GM21381 (cell line): ENCODE data around the gene FAM53A.

Source experiments
- ATAC-seq: cut with Tn5 transposase; IDR thresholded peaks from one replicate; pipeline ENCODE4 v1.9.1; 2021; ENCODE audit warnings: mild to moderate bottlenecking, moderate library complexity; ENCODE audit not compliant: unreplicated experiment

Gene FAM53A

DNA sequence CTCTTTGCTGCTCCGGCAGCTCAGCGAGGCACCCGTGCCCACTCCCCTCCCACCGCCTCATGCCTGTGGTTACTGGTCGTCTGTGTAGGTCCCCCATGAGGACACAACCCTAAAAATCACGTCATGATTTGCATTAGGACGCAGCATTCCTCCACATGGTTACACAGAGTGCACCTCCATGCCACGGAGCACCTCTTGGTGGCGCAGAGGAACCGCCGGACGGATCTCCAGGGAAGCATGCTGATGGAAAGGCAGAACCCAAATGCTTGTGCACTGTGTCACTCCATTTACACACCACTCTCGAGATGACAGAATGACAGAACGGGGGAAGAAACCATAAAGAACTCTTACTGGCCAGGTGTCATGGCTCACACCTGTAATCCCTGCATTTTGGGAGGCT is 22.4 kb downstream of the FAM53A start:
- no peak for ATAC-seq

DNA sequence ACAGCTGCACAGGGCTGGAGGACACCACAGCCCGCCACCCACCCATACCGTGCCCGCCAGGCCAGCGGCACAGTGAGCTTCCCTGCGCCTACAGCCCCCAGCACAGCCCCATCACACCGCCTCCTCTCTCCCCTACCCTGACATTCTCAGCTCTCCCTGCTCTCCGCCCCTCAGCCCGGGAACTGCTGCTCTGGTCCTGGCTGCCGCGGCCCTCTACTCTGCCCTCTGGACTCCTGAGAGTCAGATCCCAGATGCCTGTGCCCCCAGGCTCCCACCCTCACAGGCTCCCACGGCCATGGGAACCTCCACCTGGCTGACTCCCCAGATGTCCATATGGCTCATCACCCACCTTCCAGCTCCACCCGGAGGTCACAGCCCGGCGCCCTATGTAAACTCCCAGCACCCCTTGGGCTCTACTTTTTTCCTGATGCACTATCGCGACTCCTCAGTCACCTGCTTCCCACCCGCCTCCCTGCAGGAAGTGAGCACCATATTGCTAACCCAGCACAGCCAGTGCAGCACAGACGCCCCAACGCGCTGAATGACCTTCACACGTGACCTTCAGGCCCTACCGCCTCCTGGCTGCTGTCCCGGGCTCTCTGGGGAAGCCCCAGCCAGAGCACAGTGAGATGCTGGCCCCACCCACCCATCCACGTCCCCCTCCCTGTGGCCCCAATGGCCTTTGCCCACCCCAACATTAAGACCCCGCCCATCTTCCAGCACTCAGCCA is 23.0 kb downstream of the FAM53A start:
- no peak for ATAC-seq

DNA sequence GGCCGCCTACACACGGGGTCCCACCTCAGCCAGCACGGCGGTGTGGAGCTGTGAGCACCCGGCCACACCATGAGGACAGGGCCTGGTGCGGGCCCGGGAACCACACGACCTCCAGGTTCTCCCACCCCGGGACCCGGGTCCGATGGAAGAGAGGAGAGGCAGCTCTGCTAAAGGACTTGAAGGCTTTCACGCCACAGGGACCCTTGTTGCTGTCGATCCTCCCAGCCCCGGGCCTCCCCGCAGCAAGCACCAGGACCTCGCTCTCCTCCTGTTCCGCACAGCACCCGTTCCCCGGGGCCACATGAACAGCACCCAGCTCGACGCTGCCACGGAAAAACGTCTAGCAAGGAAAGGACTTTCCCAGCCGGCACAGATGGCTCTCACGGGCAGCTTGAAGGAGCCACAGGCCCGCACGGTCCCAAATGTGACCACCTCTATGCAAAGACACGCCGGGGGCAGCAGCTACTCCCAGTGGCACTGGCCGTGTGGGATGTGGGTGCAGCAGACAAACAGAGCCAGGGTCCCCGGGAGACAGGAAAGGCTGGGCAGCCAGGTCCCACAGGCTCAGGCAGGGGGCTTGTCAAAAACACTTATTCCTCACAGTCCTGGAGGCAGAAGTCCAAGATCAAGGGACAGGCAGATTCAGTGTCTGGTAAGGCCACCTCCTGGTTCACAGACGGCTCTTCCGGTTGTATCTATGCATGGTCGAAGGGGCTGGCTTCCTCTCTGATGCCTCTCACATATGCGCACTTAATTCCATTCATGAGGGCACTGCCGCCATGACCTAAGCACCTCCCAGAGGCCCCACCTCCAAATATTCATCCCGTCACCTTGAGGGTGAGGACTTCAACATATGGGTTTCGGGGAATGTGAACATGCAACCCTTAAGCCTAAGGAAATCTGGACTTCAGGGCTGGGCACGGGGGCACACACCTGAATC is 24.7 kb downstream of the FAM53A start:
- no peak for ATAC-seq

DNA sequence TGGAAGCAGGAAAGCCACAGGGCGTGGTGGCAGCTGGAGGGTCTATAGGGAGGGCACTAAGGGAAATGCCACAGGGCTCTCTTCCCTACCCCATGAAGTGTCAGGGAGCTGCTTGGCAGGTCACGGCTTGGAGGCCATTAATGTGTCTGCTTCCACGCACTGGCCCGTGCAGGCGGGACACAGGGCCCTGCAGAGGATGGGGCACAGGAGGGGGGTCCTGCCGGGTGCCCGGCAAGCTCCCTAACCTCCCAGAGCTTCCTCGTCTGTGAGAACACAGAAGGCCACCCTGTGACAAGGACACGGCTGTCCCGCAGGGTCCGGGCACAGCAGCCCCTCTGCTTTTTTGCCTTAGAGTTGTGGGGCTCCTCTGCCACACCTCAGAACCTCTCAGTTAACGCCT is 25.5 kb downstream of the FAM53A start:
- ATAC-seq: no peak

DNA sequence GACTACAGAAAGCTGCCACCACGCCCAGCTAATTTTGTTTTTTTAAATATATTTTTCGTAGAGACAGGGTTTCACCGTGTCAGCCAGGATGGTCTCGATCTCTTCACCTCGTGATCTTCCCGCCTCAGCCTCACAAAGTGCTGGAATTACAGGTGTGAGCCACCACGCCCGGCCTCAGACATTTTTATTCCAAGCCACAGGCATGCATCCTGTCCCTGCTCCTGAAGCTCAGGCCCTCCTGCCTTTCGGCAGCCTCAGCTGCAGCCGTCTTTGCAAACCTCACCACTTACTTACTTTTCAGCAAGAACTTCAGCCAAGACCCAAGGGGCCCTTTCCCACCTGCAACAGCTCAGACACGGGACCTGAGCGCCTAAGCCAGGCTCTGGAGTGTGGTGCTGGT is 26.0 kb downstream of the FAM53A start:
- no peak for ATAC-seq

DNA sequence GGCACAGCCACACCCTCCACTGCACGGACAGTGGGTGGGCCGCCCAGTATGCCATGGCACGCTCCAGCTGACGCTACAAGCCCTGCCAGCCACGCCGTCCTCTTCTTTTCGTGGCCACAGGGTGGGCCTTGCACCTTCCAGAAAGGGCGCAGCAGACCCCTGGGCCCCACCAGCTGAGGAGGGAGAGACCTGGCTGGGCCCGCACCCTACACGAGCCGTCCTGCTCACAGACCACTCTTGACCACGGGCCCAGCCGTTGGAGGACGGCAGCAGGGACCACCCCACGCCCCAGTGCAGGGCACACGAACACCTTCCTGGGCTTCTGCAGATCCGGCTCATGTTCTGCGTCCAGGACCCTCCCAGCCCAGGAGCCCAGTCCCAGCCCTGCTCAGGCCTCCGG is 27.1 kb downstream of the FAM53A start:
- no peak for ATAC-seq

DNA sequence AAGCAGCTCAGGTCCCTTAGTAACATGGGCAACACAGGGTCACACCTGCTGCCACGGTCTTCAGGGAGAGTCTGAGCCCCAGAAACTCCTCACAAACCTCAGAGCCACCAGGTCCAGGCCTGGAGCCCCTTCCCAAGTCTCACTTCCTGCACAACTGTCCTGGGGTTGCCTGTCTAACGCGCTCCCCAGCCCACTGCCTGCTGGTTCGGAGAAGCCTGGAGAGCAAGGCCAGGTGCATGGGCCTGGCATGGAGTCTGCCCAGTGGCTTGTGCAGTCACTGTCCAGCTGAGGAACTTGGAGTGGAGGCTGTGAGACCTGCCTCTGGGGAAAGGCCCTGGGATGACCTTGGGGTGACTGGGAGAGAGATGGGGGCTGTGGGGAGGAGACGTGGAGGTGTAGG is 28.0 kb downstream of the FAM53A start:
- no peak for ATAC-seq

DNA sequence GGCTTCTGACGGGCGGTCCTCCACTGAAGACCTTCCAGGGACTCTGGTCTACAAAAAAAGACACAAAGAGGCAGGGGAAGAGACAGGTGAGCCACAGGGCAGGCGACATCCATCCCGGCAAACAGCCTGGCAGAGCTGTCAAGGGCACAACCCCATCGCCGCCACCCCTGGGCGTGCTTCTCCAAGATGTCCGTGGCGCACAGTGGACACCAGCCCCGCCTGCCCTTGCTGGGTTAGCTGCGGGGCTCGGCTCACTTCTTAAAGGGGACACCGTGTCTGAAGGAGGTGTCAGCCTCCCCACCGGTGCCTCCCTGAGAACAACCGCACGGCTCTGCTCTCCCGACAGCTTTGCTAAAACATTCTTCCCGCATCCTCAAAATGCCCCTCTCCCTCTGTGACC is 28.4 kb downstream of the FAM53A start:
- ATAC-seq: no peak

DNA sequence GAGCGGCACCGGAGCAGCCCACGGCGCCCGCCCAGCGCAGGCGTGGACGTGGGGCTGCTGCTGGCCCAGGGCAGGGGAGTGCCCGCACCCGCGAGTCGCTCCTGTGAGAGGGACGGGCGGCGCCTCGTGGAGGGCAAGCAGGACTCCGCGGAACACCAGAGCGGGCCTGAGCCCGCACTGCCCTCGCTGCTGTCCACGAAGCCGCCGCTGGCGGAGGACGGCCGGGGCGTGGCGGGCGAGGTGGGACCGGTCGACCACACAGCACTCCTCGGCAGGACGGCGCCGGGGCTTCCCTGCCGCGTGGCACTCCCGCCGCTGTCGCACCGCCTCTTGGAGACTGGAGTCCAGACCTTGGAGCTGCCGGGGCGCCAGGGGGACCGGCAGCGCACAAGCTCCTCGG is 29.0 kb downstream of the FAM53A start:
- no peak for ATAC-seq

DNA sequence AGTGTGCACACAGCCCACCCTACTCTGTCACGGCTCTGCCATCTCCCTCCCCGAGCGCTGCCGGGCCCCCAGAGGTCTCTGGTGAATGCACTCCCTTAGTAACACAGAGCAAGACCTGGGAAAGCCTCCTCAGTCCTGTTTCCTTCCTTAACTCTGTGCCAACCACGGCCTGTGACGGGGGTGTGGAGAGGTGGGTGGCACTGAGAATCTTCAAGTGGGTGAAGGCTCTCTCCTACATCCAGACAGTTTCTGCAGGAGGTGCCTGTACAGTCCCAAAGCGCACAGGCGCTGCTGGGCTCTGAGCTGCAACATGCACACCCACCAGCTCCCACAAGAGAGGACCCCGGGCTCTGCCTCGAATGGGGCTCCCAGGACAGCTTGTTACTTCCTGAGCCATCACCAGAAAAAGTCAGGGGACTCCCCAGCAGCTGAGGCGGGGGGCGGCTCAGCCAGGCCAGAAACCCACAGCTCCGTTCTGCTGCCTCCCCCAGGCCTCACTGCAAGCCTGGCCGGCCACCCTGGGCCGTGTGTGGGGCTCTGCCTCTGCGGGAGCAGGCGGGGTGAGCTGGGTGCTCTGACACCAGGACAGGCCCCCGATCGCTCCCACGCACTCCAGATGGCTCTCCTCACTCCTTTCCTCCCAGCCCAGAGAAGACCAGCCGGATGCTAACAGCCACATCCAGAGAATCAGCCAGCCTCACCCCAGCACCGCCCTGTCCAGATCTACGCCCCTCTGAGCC is 29.7 kb downstream of the FAM53A start:
- ATAC-seq: no peak

- ATAC-seq: no peak
Measured at GRCh38 chr4:1653776-1654175, 30.3 kb downstream of the FAM53A start.

- no peak for ATAC-seq
Measured at GRCh38 chr4:1652088-1652487, 32.0 kb downstream of the FAM53A start.

DNA sequence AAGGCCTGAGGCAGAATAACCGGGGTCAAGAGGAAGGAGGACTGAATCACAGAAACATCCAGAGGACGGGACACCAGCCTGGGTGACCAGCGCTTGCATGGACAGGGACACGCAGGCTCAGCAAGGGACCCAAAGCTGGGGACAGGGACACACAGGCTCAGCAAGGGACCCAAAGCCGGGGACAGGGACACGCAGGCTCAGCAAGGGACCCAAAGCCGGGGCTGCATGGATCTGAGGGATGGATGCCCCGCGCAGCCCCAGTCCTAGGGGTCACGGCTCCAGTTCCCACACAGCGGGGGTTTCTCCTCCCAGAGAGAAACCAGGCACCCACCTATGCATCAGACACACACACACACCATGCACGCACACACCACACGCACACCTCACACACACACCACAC is 32.5 kb downstream of the FAM53A start:
- no peak for ATAC-seq

DNA sequence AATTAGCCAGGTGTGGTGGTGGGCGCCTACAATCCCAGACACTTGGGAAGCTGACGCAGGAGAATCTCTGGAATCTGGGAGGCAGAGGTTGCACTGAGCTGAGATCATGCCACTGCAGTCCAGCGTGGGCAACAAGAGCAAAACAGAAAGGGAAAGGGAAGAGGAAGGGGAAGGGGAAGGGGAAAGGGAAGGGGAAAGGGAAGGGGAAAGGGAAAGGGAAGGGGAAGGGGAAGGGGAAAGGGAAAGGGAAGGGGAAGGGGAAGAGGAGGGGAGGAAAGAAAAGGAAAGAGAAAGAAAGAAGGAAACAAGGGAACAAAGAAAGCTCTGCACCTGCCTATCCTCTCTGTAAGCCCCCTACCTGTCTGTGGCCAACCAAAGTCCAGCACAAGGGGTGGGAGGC is 35.2 kb downstream of the FAM53A start:
- ATAC-seq: no peak

- ATAC-seq: no peak
Measured at GRCh38 chr4:1647432-1647831, 36.7 kb downstream of the FAM53A start.

- ATAC-seq: no peak
Measured at GRCh38 chr4:1646690-1647089, 37.4 kb downstream of the FAM53A start.

GRCh38 chr4:1644891-1645657 is 39.0 kb downstream of the FAM53A start:
- no peak for ATAC-seq

GRCh38 chr4:1643971-1644735 is 40.0 kb downstream of the FAM53A start:
- no peak for ATAC-seq

GRCh38 chr4:1642196-1642951 is 41.7 kb downstream of the FAM53A start:
- no peak for ATAC-seq
